Measurements from ENCODE around the gene MSANTD1.
A peak's percentile ranks its signal among the peaks of the same experiment; 100 is the strongest.

- TF ChIP-seq, protein P1, sequence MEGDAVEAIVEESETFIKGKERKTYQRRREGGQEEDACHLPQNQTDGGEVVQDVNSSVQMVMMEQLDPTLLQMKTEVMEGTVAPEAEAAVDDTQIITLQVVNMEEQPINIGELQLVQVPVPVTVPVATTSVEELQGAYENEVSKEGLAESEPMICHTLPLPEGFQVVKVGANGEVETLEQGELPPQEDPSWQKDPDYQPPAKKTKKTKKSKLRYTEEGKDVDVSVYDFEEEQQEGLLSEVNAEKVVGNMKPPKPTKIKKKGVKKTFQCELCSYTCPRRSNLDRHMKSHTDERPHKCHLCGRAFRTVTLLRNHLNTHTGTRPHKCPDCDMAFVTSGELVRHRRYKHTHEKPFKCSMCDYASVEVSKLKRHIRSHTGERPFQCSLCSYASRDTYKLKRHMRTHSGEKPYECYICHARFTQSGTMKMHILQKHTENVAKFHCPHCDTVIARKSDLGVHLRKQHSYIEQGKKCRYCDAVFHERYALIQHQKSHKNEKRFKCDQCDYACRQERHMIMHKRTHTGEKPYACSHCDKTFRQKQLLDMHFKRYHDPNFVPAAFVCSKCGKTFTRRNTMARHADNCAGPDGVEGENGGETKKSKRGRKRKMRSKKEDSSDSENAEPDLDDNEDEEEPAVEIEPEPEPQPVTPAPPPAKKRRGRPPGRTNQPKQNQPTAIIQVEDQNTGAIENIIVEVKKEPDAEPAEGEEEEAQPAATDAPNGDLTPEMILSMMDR (IDR thresholded peaks at IDR 0.05; ENCODE audit: extremely low read depth in 1 of 2, insufficient read depth in 1 of 2, low read depth in 1 of 2, low read length in 2 of 2): no peak
- TF ChIP-seq MYC (IDR thresholded peaks at IDR 0.05; ENCODE audit: low read depth, low read length) (no peak), POLR2A (IDR thresholded peaks at IDR 0.05; ENCODE audit: low read depth, low read length) (peak; percentile 5), FOS (IDR thresholded peaks at IDR 0.05; ENCODE audit: borderline replicate concordance, insufficient read depth, low read length) (no peak), POLR2AphosphoS5 (IDR thresholded peaks at IDR 0.05; ENCODE audit: insufficient read depth, low read depth, low read length) (no peak), JUN (IDR thresholded peaks at IDR 0.05; ENCODE audit: borderline replicate concordance, insufficient read depth, insufficient read length, low read depth) (no peak)
- TF ChIP-seq, protein P2, sequence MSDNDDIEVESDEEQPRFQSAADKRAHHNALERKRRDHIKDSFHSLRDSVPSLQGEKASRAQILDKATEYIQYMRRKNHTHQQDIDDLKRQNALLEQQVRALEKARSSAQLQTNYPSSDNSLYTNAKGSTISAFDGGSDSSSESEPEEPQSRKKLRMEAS (IDR thresholded peaks at IDR 0.05; ENCODE audit: insufficient read depth, insufficient read length): no peak
These were observed 52.7 kb downstream of the MSANTD1 start for GRCh38 chr4:3301450-3302172.
